ENCODE data around the gene NUP35.

DNA sequence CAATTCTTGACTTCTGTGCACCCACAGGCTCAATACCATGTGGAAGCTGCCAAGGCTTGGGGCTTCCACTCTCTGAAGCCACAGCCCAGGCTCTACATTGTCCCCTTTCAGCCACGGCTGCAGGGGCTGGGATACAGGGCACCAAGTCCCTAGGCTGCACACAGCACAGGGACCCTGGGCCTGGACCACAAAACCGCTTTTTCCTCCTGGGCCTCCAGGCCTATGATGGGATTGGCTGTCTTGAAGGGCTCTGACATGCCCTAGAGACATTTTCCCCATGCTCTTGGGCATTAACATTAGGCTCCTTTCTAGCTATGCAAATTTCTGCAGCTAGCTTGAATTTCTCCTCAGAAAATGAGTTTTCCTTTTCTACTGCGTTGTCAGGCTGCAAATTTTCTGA, 29.7 kb downstream of the NUP35 start:
- TF ChIP-seq, protein P1, sequence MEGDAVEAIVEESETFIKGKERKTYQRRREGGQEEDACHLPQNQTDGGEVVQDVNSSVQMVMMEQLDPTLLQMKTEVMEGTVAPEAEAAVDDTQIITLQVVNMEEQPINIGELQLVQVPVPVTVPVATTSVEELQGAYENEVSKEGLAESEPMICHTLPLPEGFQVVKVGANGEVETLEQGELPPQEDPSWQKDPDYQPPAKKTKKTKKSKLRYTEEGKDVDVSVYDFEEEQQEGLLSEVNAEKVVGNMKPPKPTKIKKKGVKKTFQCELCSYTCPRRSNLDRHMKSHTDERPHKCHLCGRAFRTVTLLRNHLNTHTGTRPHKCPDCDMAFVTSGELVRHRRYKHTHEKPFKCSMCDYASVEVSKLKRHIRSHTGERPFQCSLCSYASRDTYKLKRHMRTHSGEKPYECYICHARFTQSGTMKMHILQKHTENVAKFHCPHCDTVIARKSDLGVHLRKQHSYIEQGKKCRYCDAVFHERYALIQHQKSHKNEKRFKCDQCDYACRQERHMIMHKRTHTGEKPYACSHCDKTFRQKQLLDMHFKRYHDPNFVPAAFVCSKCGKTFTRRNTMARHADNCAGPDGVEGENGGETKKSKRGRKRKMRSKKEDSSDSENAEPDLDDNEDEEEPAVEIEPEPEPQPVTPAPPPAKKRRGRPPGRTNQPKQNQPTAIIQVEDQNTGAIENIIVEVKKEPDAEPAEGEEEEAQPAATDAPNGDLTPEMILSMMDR (IDR thresholded peaks at IDR 0.05): no peak
- TF ChIP-seq POLR2A (IDR thresholded peaks at IDR 0.05): no peak

Measured in lower leg skin (tissue), 3 donors.